HEK293 (cell line): ENCODE measurements around the gene BIRC7.

Experiments
- CTCF ChIA-PET: fragments of 350-600 bp; formaldehyde crosslinking; extraction: SDS; loops from one replicate; lab custom pipeline; 2021; ENCODE audit warnings: antibody characterized with exemption; lab: Yijun Ruan, JAX
- POLR2A ChIA-PET: fragments of 300-600 bp; formaldehyde crosslinking; extraction: SDS; loops from one replicate; lab custom pipeline; 2020; ENCODE audit warnings: antibody characterized with exemption, inconsistent platforms; lab: Yijun Ruan, JAX
- H3K27ac ChIP-seq: fragments of 200-500 bp; sonication (Bioruptor generic); 2 replicates; pipeline ENCODE4 v1.5.1; 2014; ENCODE audit warnings: low read depth, low read length, control low read depth, inconsistent platforms; ENCODE audit errors: extremely low read depth
- H3K36me3 ChIP-seq, 2 experiments: fragments of 200-500 bp in 1 of 2; sonication (Bioruptor generic) in 1 of 2; 1 replicate in 1 of 2; 2 replicates in 1 of 2; pipeline ENCODE4 v1.5.1; 2014 to 2017; ENCODE audit warnings: inconsistent platforms in 2 of 2, low read length in 2 of 2; ENCODE audit not compliant: control insufficient read depth in 2 of 2, insufficient read depth in 1 of 2
- H3K4me1 ChIP-seq: fragments of 200-500 bp; sonication (Bioruptor generic); 2 replicates; pipeline ENCODE4 v1.5.1; 2014; ENCODE audit warnings: mild to moderate bottlenecking, low read length, inconsistent platforms; ENCODE audit not compliant: control insufficient read depth, insufficient read depth
- H3K4me3 ChIP-seq: 2 replicates; pipeline ENCODE4 v1.5.1; 2011; ENCODE audit warnings: low read depth, mild to moderate bottlenecking, control low read depth, low read length, moderate library complexity
- H3K9me3 ChIP-seq: fragments of 200-500 bp; sonication (Bioruptor generic); 2 replicates; pipeline ENCODE4 v1.5.1; 2014; ENCODE audit warnings: low read depth, low read length, inconsistent platforms; ENCODE audit not compliant: control insufficient read depth, insufficient read depth
- GLIS1 ChIP-seq: fragments of 450-650 bp; formaldehyde crosslinking; IDR thresholded peaks from 2 replicates; pipeline ENCODE4 v1.5.1; 2016; ENCODE audit warnings: missing biosample characterization, missing genetic modification characterization
- INSM2 ChIP-seq: fragments of 450-650 bp; formaldehyde crosslinking; IDR thresholded peaks from 2 replicates; pipeline ENCODE4 v1.5.1; 2016; ENCODE audit warnings: missing biosample characterization, missing genetic modification characterization
- MYNN ChIP-seq: fragments of 450-650 bp; formaldehyde crosslinking; IDR thresholded peaks from 2 replicates; pipeline ENCODE4 v1.5.1; 2016; ENCODE audit warnings: missing biosample characterization, missing genetic modification characterization, borderline replicate concordance
- PATZ1 ChIP-seq: fragments of 450-650 bp; formaldehyde crosslinking; IDR thresholded peaks from 2 replicates; pipeline ENCODE4 v1.5.1; 2016; ENCODE audit warnings: missing biosample characterization, missing genetic modification characterization
- SP2 ChIP-seq: fragments of 450-650 bp; formaldehyde crosslinking; IDR thresholded peaks from 2 replicates; pipeline ENCODE4 v1.5.1; 2016; ENCODE audit warnings: missing biosample characterization, missing genetic modification characterization
- TCF7L2 ChIP-seq: IDR thresholded peaks from 2 replicates; pipeline ENCODE4 v1.6.1; 2011; ENCODE audit warnings: low read depth, mild to moderate bottlenecking, inconsistent platforms, low read length, moderate library complexity, borderline replicate concordance
- ZBTB10 ChIP-seq: fragments of 450-650 bp; formaldehyde crosslinking; IDR thresholded peaks from 2 replicates; pipeline ENCODE4 v1.5.1; 2016; ENCODE audit warnings: missing biosample characterization, missing genetic modification characterization
- ZBTB21 ChIP-seq: fragments of 450-650 bp; formaldehyde crosslinking; IDR thresholded peaks from 2 replicates; pipeline ENCODE4 v1.5.1; 2017; ENCODE audit warnings: missing biosample characterization, missing genetic modification characterization
- ZFP37 ChIP-seq: fragments of 450-650 bp; formaldehyde crosslinking; IDR thresholded peaks from 2 replicates; pipeline ENCODE4 v1.5.1; 2016; ENCODE audit warnings: missing biosample characterization, missing genetic modification characterization
- ZFP41 ChIP-seq: fragments of 450-650 bp; formaldehyde crosslinking; IDR thresholded peaks from 2 replicates; pipeline ENCODE4 v1.5.1; 2016; ENCODE audit warnings: missing biosample characterization, missing genetic modification characterization, borderline replicate concordance
- ZIC2 ChIP-seq: fragments of 450-650 bp; formaldehyde crosslinking; IDR thresholded peaks from 2 replicates; pipeline ENCODE4 v1.5.1; 2016; ENCODE audit warnings: missing biosample characterization, missing genetic modification characterization
- ZNF132 ChIP-seq: fragments of 450-650 bp; formaldehyde crosslinking; IDR thresholded peaks from 2 replicates; pipeline ENCODE4 v1.5.1; 2017; ENCODE audit warnings: missing biosample characterization, missing genetic modification characterization, borderline replicate concordance
- ZNF133 ChIP-seq: fragments of 450-650 bp; formaldehyde crosslinking; IDR thresholded peaks from 2 replicates; pipeline ENCODE4 v1.5.1; 2016; ENCODE audit warnings: missing biosample characterization, missing genetic modification characterization
- ZNF24 ChIP-seq: fragments of 450-650 bp; formaldehyde crosslinking; IDR thresholded peaks from 2 replicates; pipeline ENCODE4 v1.5.1; 2016; ENCODE audit warnings: missing biosample characterization, missing genetic modification characterization
- ZNF366 ChIP-seq: fragments of 450-650 bp; formaldehyde crosslinking; conservative IDR thresholded peaks from 2 replicates; pipeline ENCODE4 v1.5.1; 2016; ENCODE audit warnings: missing biosample characterization, missing genetic modification characterization
- ZNF416 ChIP-seq: fragments of 450-650 bp; formaldehyde crosslinking; IDR thresholded peaks from 2 replicates; pipeline ENCODE4 v1.5.1; 2016; ENCODE audit warnings: missing biosample characterization, missing genetic modification characterization
- ZNF501 ChIP-seq: fragments of 450-650 bp; formaldehyde crosslinking; IDR thresholded peaks from 2 replicates; pipeline ENCODE4 v1.5.1; 2016; ENCODE audit warnings: missing biosample characterization, missing genetic modification characterization
- ZNF530 ChIP-seq: fragments of 450-650 bp; formaldehyde crosslinking; IDR thresholded peaks from 2 replicates; pipeline ENCODE4 v1.5.1; 2016; ENCODE audit warnings: low read depth, missing biosample characterization, missing genetic modification characterization
- ZNF560 ChIP-seq: fragments of 450-650 bp; formaldehyde crosslinking; IDR thresholded peaks from 2 replicates; pipeline ENCODE4 v1.5.1; 2017; ENCODE audit warnings: missing biosample characterization, missing genetic modification characterization, borderline replicate concordance
- ZSCAN30 ChIP-seq: fragments of 450-650 bp; IDR thresholded peaks from 2 replicates; pipeline ENCODE4 v1.5.1; 2018; ENCODE audit warnings: missing biosample characterization, mild to moderate bottlenecking, missing genetic modification characterization, moderate library complexity
- TF ChIP-seq, protein P1 (sequence below): fragments of 450-650 bp; formaldehyde crosslinking; IDR thresholded peaks from 2 replicates; pipeline ENCODE4 v1.5.1; 2016; ENCODE audit warnings: missing biosample characterization, missing genetic modification characterization
- TF ChIP-seq, protein P2 (sequence below): fragments of 450-650 bp; formaldehyde crosslinking; IDR thresholded peaks from 2 replicates; pipeline ENCODE4 v1.5.1; 2016; ENCODE audit warnings: missing biosample characterization, missing genetic modification characterization
- TF ChIP-seq, protein P3 (sequence below): fragments of 450-650 bp; formaldehyde crosslinking; IDR thresholded peaks from 2 replicates; pipeline ENCODE4 v1.5.1; 2017; ENCODE audit warnings: missing biosample characterization, missing genetic modification characterization
- TF ChIP-seq, protein P4 (sequence below): fragments of 450-650 bp; formaldehyde crosslinking; IDR thresholded peaks from 2 replicates; pipeline ENCODE4 v1.5.1; 2016; ENCODE audit warnings: missing biosample characterization, missing genetic modification characterization

Gene BIRC7

GRCh38 chr20:63254606-63255384 is 19.1 kb downstream of the BIRC7 start:
- no peaks in the 10 kb centered on the region for H3K4me1 ChIP-seq
- ChIA-PET CTCF (interaction anchor here (1.1 kb wide), 2 partner anchors 30 to 32 kb away, joined by 4 to 7 read pairs; no protein-coding TSS in a partner anchor), POLR2A (interaction anchor here (1.2 kb wide), 1 partner anchor 18 kb away, joined by 3 read pairs; the partner anchor contains the start of gene ARFGAP1)
- no peak overlapping the region for H3K4me3 ChIP-seq
- H3K9me3 ChIP-seq: no peaks in the 10 kb centered on the region
- H3K36me3 ChIP-seq: no peaks in the 10 kb centered on the region
- no peak overlapping the region for H3K27ac ChIP-seq
- TF ChIP-seq ZNF416 (tag by site-specific recombination): no peak
- TF ChIP-seq ZNF133: no peak
- TF ChIP-seq ZNF366 (tag by site-specific recombination): no peak
- no peak for TF ChIP-seq PATZ1 (tag by site-specific recombination)
- no peak for TF ChIP-seq ZFP37
- peak; percentile 12; the same call in 1 of the 2 replicates for TF ChIP-seq GLIS1
- TF ChIP-seq INSM2 (tag by site-specific recombination): no peak
- no peak for TF ChIP-seq ZNF501
- TF ChIP-seq, protein P1, sequence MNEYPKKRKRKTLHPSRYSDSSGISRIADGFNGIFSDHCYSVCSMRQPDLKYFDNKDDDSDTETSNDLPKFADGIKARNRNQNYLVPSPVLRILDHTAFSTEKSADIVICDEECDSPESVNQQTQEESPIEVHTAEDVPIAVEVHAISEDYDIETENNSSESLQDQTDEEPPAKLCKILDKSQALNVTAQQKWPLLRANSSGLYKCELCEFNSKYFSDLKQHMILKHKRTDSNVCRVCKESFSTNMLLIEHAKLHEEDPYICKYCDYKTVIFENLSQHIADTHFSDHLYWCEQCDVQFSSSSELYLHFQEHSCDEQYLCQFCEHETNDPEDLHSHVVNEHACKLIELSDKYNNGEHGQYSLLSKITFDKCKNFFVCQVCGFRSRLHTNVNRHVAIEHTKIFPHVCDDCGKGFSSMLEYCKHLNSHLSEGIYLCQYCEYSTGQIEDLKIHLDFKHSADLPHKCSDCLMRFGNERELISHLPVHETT (tag by site-specific recombination): no peak
- TF ChIP-seq ZIC2 (tag by site-specific recombination): peak; percentile 61
- TF ChIP-seq ZNF132: no peak
- no peak for TF ChIP-seq ZNF24 (tag by site-specific recombination)
- no peak for TF ChIP-seq ZFP41 (tag by site-specific recombination)
- TF ChIP-seq, protein P2, sequence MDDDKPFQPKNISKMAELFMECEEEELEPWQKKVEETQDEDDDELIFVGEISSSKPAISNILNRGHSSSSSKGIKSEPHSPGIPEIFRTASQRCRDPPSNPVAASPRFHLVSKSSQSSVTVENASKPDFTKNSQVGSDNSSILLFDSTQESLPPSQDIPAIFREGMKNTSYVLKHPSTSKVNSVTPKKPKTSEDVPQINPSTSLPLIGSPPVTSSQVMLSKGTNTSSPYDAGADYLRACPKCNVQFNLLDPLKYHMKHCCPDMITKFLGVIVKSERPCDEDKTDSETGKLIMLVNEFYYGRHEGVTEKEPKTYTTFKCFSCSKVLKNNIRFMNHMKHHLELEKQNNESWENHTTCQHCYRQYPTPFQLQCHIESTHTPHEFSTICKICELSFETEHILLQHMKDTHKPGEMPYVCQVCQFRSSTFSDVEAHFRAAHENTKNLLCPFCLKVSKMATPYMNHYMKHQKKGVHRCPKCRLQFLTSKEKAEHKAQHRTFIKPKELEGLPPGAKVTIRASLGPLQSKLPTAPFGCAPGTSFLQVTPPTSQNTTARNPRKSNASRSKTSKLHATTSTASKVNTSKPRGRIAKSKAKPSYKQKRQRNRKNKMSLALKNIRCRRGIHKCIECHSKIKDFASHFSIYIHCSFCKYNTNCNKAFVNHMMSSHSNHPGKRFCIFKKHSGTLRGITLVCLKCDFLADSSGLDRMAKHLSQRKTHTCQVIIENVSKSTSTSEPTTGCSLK (tag by site-specific recombination): no peak
- peak; percentile 25; the same call in 1 of the 2 replicates for TF ChIP-seq SP2 (tag by site-specific recombination)
- TF ChIP-seq ZSCAN30 (tag by site-specific recombination): no peak
- TF ChIP-seq ZBTB21 (tag by site-specific recombination): no peak
- no peak for TF ChIP-seq ZNF530 (tag by site-specific recombination)
- TF ChIP-seq, protein P3, sequence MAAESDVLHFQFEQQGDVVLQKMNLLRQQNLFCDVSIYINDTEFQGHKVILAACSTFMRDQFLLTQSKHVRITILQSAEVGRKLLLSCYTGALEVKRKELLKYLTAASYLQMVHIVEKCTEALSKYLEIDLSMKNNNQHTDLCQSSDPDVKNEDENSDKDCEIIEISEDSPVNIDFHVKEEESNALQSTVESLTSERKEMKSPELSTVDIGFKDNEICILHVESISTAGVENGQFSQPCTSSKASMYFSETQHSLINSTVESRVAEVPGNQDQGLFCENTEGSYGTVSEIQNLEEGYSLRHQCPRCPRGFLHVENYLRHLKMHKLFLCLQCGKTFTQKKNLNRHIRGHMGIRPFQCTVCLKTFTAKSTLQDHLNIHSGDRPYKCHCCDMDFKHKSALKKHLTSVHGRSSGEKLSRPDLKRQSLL: no peak
- no peak for TF ChIP-seq MYNN (tag by site-specific recombination)
- no peak for TF ChIP-seq ZNF560 (tag by site-specific recombination)
- TF ChIP-seq, protein P4, sequence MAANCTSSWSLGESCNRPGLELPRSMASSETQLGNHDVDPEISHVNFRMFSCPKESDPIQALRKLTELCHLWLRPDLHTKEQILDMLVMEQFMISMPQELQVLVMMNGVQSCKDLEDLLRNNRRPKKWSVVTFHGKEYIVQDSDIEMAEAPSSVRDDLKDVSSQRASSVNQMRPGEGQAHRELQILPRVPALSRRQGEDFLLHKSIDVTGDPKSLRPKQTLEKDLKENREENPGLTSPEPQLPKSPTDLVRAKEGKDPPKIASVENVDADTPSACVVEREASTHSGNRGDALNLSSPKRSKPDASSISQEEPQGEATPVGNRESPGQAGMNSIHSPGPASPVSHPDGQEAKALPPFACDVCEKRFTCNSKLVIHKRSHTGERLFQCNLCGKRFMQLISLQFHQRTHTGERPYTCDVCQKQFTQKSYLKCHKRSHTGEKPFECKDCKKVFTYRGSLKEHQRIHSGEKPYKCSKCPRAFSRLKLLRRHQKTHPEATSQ (tag by site-specific recombination): no peak
- no peak for TF ChIP-seq ZBTB10 (tag by site-specific recombination)
- no peak for TF ChIP-seq TCF7L2
